Gastrocnemius medialis (tissue), 4 donors: Measurements from ENCODE around the gene OLFML3. TPM values are rescaled to one million over a fixed set of nuclear protein-coding genes. Genes with fewer than 3 reads are reported as not detected.

Experiments used
- ATAC-seq, 2 donors: fragments of 150-250 bp; one replicate each; pipeline ENCODE4 v1.9.1; 2016
- DNase-seq, 2 donors: peaks; one replicate each; pipeline ENCODE4 v3.0.0-alpha.2; 2019
- H3K27ac ChIP-seq, 4 donors: fragments of 200-600 bp; sonication (generic); 1 replicate in 1 of 4; 2 replicates in 3 of 4; pipeline ENCODE4 v1.5.1; 2016 to 2018; ENCODE audit warnings: mild to moderate bottlenecking in 2 of 4, moderate library complexity in 1 of 4
- H3K27me3 ChIP-seq, 3 donors: fragments of 200-600 bp; sonication (generic) in 2 of 3; 1 replicate in 1 of 3; 2 replicates in 2 of 3; pipeline versions ENCODE4 v1.5.1 to v1.6.0; 2016 to 2019; ENCODE audit warnings: mild to moderate bottlenecking in 1 of 3, moderate library complexity in 1 of 3
- H3K36me3 ChIP-seq, 2 donors: fragments of 200-600 bp; sonication (generic) in 1 of 2; one replicate each; pipeline ENCODE4 v1.5.1; 2017 to 2018
- H3K4me1 ChIP-seq, 2 donors: fragments of 200-600 bp; sonication (generic) in 1 of 2; one replicate each; pipeline ENCODE4 v1.5.1; 2016 to 2017; ENCODE audit warnings: mild to moderate bottlenecking in 2 of 2
- H3K4me3 ChIP-seq, 4 donors: fragments of 200-600 bp; sonication (generic) in 3 of 4; 1 replicate in 1 of 4; 2 replicates in 3 of 4; pipeline ENCODE4 v1.5.1; 2016 to 2019; ENCODE audit warnings: mild to moderate bottlenecking in 2 of 4
- H3K9me3 ChIP-seq, 3 donors: fragments of 200-600 bp; sonication (generic) in 2 of 3; 1 replicate in 1 of 3; 2 replicates in 2 of 3; pipeline ENCODE4 v1.5.1; 2016 to 2019
- CTCF ChIP-seq, 5 experiments: fragments of 450-650 bp in 3 of 5; fragments of 200-600 bp in 2 of 5; sonication (generic) in 2 of 5; IDR thresholded peaks in 4 of 5; conservative IDR thresholded peaks in 1 of 5; 1 replicate in 4 of 5; 2 replicates in 1 of 5; pipeline ENCODE4 v1.5.1; 2016 to 2019; ENCODE audit warnings: antibody characterized with exemption in 5 of 5, mild to moderate bottlenecking in 3 of 5, moderate library complexity in 3 of 5
- POLR2A ChIP-seq, 2 donors: fragments of 450-650 bp; IDR thresholded peaks; one replicate each; pipeline ENCODE4 v1.6.1; 2017; ENCODE audit warnings: antibody characterized with exemption in 2 of 2, mild to moderate bottlenecking in 2 of 2, moderate library complexity in 2 of 2
- in situ Hi-C, 4 donors: fragments of 200-750 bp; cut with MboI; loops; one replicate each; pipeline versions ENCODE4 v1.15.0 to v1.8.0; 2017; ENCODE audit warnings: low sequenced_read_pairs in 4 of 4
- intact Hi-C: fragments of 100-400 bp; cut with DNase I; formaldehyde crosslinking; loops from one replicate; pipeline ENCODE4 v1.15.1; 2023; ENCODE audit warnings: low total_unique reads
- total RNA-seq, 4 donors: library from RNA; depleted of rRNA; stranded (reverse); fragments of >200 nt; gene quantifications; one replicate each; pipeline versions ENCODE4 v1.1.0 to v1.2.3, GENCODE V29; 2016

OLFML3 gene
- 10 to 100 TPM in 3 of 4 donors, 1 to 10 TPM in 1; 5.9 to 17.1 (median 14.0) TPM for total RNA-seq

DNA sequence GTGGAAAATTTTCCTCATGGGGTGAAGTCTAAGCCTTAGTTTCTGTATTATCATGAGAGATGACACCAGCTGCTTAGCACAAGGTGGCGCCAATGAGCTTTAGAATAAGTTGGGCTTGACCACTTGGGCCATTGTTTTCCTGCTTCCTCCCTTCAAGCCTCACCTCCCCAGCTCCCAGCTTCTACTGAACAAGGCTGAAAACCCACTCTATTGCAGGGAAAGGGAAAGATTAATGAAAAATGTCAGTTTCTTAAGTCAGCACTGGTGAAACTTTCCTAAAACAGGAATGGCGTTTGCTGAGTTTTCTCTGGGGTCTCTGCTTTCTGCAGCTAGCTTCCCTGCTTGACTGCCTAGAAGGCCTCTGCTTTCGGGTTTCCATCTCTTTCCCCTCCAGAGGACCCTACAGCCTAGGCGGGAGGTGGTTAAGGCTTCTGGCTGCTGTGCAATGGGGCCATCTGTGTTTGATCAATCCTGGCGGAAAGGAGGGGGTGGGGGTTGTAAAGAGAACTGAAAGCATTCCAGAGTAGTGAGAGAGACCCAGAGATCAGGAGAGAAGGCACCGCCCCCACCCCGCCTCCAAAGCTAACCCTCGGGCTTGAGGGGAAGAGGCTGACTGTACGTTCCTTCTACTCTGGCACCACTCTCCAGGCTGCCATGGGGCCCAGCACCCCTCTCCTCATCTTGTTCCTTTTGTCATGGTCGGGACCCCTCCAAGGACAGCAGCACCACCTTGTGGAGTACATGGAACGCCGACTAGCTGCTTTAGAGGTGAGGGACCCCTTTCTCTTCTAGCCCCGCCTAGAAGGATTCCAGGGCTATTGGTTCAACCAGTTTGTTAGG is at the start of gene OLFML3:
Gene OLFML3, plus strand, starts transcription at position 612 of the 840 bp plus-strand sequence. Its CDS starts 43 bp downstream, at position 655.
- ATAC-seq (peak; percentile 64 to 67), DNase-seq (peak; percentile 71 to 81)
- H3K27me3 ChIP-seq, result no peaks in the 10 kb centered on the region
- intact Hi-C loops (loop anchor here (1.0 to 5.0 kb wide), 4 partner anchors 46 to 303 kb away; no protein-coding TSS in a partner anchor), in situ Hi-C loops (loop anchor here in 2 of 4 donors (5.0 to 25.0 kb wide), 3 partner anchors 108 to 308 kb away; no protein-coding TSS in a partner anchor)
- H3K4me1 ChIP-seq, result peaks cover 59 to 72% of the 10 kb centered on the region in 2 donors
- peak; percentile 68 to 80 (median 73) for TF ChIP-seq CTCF (IDR thresholded peaks at IDR 0.05 in 4 of 5, conservative IDR thresholded peaks at IDR 0.05 in 1 of 5)
- peak in 1 of 2 donors; percentile 15 for TF ChIP-seq POLR2A (IDR thresholded peaks at IDR 0.05)
- H3K36me3 ChIP-seq, result no peaks in the 10 kb centered on the region
- H3K27ac ChIP-seq, result peak within 1 kb of the TSS; percentile 54 to 76 (median 72)
- peak within 1 kb of the TSS in 2 of 4 donors; percentile 14 to 25 for H3K4me3 ChIP-seq
- no peaks in the 10 kb centered on the region for H3K9me3 ChIP-seq

DNA sequence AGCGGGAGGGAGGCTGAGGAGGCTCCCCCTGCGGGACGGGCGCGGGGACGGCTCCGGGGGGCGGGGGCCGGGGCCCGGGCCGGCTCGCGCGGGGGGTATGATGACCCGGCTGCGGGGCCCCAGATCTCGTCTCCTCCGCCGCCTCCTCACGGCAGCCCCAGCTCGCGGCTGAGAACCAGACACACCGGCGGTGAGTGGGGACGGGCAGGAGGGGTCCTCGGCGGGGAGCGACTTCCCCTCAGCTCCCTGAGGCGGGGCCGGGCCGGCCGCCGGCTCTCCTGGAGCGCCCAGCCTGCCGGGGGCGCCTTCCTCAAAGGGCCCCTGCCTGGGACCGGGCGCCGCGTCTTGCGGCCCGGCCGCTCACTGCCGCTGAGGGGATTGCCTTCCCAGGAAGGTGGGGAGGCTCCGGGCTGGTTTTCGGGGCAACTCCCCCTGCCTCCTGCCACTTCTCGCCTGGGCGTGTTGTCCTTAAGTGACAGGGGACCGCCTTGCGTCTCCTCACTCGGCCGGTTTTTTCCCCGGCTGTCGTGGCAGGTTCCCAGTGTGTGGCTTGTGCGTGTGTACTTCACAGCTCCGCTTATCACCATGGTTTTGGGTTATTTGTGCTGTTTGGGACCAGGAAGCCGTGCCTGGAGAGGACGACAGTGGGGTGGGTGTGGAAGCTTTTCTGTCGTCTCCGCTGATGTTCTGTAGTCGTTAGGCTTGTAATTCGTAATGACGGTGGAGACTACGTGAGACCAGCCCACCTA is 49.4 kb upstream of the OLFML3 start:
- Histone ChIP-seq H3K36me3 (no peaks in the 10 kb centered on the region), H3K4me1 (peaks cover 51% of the 10 kb centered on the region in 2 donors), H3K4me3 (peak overlapping the region; percentile 86 to 98 (median 90)), H3K27me3 (no peaks in the 10 kb centered on the region), H3K27ac (peak overlapping the region; percentile 92 to 98 (median 94)), H3K9me3 (no peaks in the 10 kb centered on the region)
- TF ChIP-seq POLR2A (IDR thresholded peaks at IDR 0.05) (no peak), CTCF (IDR thresholded peaks at IDR 0.05 in 4 of 5, conservative IDR thresholded peaks at IDR 0.05 in 1 of 5) (peak in 2 of 5 experiments; percentile 6 to 27)
- in situ Hi-C loops (loop anchor here in 1 of 4 donors (10.0 kb wide), 1 partner anchor 115 kb away; the partner anchor contains the start of gene RSBN1), intact Hi-C loops (loop anchor here (1.0 to 5.0 kb wide), 5 partner anchors 17 to 1313 kb away; partner anchors contain the start of genes CAPZA1, DCLRE1B, RSBN1 and ST7L)
- ATAC-seq, result peak; percentile 57 to 63
- peak; percentile 4 to 25 for DNase-seq

DNA sequence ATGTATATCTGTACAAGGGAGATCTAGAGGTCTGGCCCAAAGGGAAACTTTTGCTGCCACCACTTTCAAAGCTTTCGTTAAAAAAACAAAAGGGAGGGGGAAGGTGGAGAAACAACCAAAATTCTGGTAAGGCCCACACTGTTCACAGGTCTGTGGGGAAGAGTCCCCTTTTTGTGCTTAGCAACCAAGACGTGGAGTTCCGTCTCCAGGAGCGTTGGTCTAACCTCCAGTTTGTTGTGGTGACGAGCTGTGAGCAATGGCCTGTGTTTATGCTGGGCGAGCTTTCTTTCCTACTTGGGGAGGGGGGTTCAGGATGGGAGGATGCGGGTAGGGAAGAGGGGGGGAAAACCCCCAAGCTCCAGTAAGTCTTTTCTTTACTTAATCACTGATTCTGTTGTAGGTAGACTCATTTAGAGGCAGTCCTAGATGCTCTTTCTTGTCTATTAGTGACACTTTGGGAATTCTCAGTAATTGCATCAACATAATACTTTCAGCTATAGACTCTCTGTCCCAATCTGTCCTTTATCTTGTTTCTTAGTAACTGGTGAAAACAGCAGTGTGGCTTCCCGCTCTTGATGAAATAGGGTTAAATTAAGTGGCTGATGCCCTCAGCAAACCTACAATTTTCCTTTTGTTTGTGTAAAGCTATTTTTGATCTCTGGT is 48.6 kb upstream of the OLFML3 start:
- H3K27me3 ChIP-seq, result no peaks in the 10 kb centered on the region
- peak in 1 of 2 donors; percentile 21 for ATAC-seq
- H3K9me3 ChIP-seq, result no peaks in the 10 kb centered on the region
- DNase-seq, result no peak
- intact Hi-C loops (no loop called here), in situ Hi-C loops (loop anchor here in 1 of 4 donors (10.0 kb wide), 1 partner anchor 116 kb away; the partner anchor contains the start of gene RSBN1)
- no peaks in the 10 kb centered on the region for H3K36me3 ChIP-seq
- TF ChIP-seq CTCF (IDR thresholded peaks at IDR 0.05 in 4 of 5, conservative IDR thresholded peaks at IDR 0.05 in 1 of 5) (no peak), POLR2A (IDR thresholded peaks at IDR 0.05) (no peak)
- H3K4me3 ChIP-seq, result peak overlapping the region; percentile 86 to 98 (median 90)
- peak overlapping the region; percentile 92 to 98 (median 94) for H3K27ac ChIP-seq
- peaks cover 51 to 54% of the 10 kb centered on the region in 2 donors for H3K4me1 ChIP-seq

DNA sequence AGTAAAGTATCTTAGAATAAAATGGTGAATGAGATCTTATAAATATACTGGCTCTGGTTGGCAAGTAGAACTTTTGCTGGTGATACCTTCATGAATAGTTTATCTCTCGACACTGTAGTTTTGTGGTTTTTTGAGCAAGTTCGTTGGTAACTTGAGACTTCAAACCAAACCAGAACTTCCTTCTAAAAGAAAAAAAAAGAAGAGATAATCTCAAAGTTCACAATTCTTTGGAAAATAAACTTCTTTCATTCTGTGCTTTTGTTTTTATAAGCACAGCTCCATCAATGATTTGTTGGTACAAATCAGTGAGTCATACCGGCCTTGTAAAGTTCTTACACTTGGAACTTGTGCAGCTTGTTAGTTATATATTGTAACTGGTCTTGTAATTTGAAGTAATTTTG is 47.8 kb upstream of the OLFML3 start:
- no peaks in the 10 kb centered on the region for H3K9me3 ChIP-seq
- H3K27ac ChIP-seq, result peak overlapping the region; percentile 92 to 98 (median 94)
- H3K4me3 ChIP-seq, result peak overlapping the region in 3 of 4 donors; percentile 86 to 98 (median 88)
- in situ Hi-C loops (loop anchor here in 1 of 4 donors (10.0 kb wide), 1 partner anchor 117 kb away; the partner anchor contains the start of gene RSBN1), intact Hi-C loops (no loop called here)
- peaks cover 58 to 62% of the 10 kb centered on the region in 2 donors for H3K4me1 ChIP-seq
- no peak for DNase-seq
- no peaks in the 10 kb centered on the region for H3K36me3 ChIP-seq
- ATAC-seq, result no peak
- no peak for TF ChIP-seq POLR2A (IDR thresholded peaks at IDR 0.05)
- no peak for TF ChIP-seq CTCF (IDR thresholded peaks at IDR 0.05 in 4 of 5, conservative IDR thresholded peaks at IDR 0.05 in 1 of 5)
- no peaks in the 10 kb centered on the region for H3K27me3 ChIP-seq
